Upper lobe of right lung (tissue), 1 donor: ENCODE measurements around the gene NDUFAF5. TPM values are rescaled to one million over a fixed set of nuclear protein-coding genes. Genes with fewer than 3 reads are reported as not detected.

Experiments
- ATAC-seq: fragments of 200-7000 bp; cut with Tn5 transposase; one replicate; pipeline ENCODE4 v1.9.1; 2020; ENCODE audit warnings: mild to moderate bottlenecking, moderate library complexity
- DNase-seq: peaks from one replicate; pipeline ENCODE4 v3.0.0-alpha.2; 2020
- H3K27ac ChIP-seq: fragments of 200-600 bp; one replicate; pipeline ENCODE4 v1.8.0; 2022
- H3K27me3 ChIP-seq: fragments of 200-600 bp; one replicate; pipeline ENCODE4 v1.8.0; 2022; ENCODE audit warnings: mild to moderate bottlenecking
- H3K36me3 ChIP-seq: fragments of 200-600 bp; one replicate; pipeline ENCODE4 v1.8.0; 2022
- H3K4me1 ChIP-seq: fragments of 200-600 bp; one replicate; pipeline ENCODE4 v1.8.0; 2022
- H3K4me3 ChIP-seq: fragments of 200-600 bp; one replicate; pipeline ENCODE4 v1.8.0; 2022; ENCODE audit warnings: mild to moderate bottlenecking
- H3K9me3 ChIP-seq: fragments of 200-600 bp; one replicate; pipeline ENCODE4 v1.8.0; 2022
- CTCF ChIP-seq: fragments of 200-600 bp; IDR thresholded peaks from one replicate; pipeline ENCODE4 v1.8.0; 2022; ENCODE audit warnings: antibody characterized with exemption
- intact Hi-C: fragments of 100-400 bp; cut with DNase I; formaldehyde crosslinking; loops from one replicate; pipeline ENCODE4 v1.11.0; 2022
- total RNA-seq: library from RNA; stranded (reverse); fragmentation: NEBNext Ultra II Directional; extraction: Animal tissue kit (Norgen Biotek cat#: 25700); gene quantifications from one replicate; pipeline ENCODE4 v1.2.1, GENCODE V29; 2021
- donor health status: DM: no; HTN: yes; CAD: no; lungs with severe emphysema.

Gene NDUFAF5
- total RNA-seq, 1 donor from 2014 or later, result 20.1 TPM

GRCh38 chr20:13857304-13857703, 72.5 kb downstream of the NDUFAF5 start:
- ATAC-seq (peak; percentile 53), DNase-seq (peak; percentile 68)
- Histone ChIP-seq H3K9me3 (no peaks in the 10 kb centered on the region), H3K4me3 (no peak overlapping the region), H3K27ac (no peak overlapping the region), H3K36me3 (no peaks in the 10 kb centered on the region), H3K4me1 (no peaks in the 10 kb centered on the region), H3K27me3 (no peaks in the 10 kb centered on the region)
- intact Hi-C loops, result no loop called here
- TF ChIP-seq CTCF, result no peak

DNA sequence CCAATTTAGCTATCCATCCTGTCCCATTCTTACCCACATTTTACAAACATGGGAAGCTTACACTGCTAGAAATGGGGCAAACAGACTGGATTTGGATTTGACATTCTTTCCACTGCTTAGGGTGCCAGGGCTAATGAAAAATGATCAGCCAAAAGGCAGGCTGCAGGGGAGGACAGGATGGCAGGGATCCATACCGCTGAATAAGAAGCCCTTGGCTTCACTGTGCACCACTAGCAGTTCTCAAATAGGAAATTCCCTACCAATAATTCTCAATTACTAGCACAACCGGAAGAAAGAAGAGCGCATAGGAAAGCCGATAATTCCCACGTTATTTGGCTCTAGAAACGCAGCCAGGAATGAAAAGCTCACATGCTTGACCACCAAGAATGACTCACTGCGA, 73.1 kb downstream of the NDUFAF5 start:
- H3K9me3 ChIP-seq, result no peaks in the 10 kb centered on the region
- no peak overlapping the region for H3K27ac ChIP-seq
- no peaks in the 10 kb centered on the region for H3K27me3 ChIP-seq
- TF ChIP-seq CTCF, result no peak
- no peak for DNase-seq
- H3K36me3 ChIP-seq, result no peaks in the 10 kb centered on the region
- H3K4me1 ChIP-seq, result no peaks in the 10 kb centered on the region
- ATAC-seq, result no peak
- no peak overlapping the region for H3K4me3 ChIP-seq
- intact Hi-C loops, result no loop called here

DNA sequence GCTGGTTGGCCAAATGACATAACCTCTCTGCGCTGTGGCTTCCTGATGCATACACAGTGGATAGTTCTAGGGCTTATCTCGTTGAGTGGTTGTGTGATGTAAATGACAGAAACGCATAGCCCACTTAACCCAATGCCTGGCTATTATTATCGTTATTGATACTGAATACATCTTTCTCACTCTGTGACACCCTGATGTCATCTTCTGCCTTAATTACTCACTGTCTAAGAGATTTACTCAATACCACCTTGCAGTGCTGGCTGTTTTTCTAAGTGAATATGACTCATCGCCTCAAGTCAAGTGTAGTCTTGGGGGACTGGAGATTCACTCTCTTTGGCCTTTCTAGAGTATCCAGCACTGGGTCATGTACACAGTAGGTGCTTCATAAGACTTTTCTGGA, 73.6 kb downstream of the NDUFAF5 start:
- Histone ChIP-seq H3K36me3 (no peaks in the 10 kb centered on the region), H3K27ac (no peak overlapping the region), H3K4me3 (no peak overlapping the region), H3K27me3 (no peaks in the 10 kb centered on the region), H3K9me3 (no peaks in the 10 kb centered on the region), H3K4me1 (no peaks in the 10 kb centered on the region)
- DNase-seq (no peak), ATAC-seq (no peak)
- intact Hi-C loops, result no loop called here
- no peak for TF ChIP-seq CTCF

DNA sequence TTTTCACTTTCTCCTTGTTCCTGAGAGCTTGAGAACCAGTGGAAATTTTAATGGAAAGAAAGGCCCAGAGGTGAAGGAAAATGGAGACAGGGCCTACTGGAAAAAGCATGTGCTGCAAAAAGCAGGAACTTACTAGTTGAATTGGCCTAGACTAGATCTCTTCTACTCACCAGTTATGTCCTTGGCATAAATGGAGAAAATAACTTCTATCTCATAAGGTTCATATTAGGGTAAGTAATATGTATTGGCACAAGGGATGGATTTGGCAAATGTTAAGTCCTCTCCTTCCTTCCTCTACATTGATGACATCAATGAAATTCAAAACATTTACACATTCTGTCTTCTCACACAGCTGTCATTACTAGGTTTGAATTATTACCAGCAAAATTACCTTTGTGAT, 74.0 kb downstream of the NDUFAF5 start:
- DNase-seq (no peak), ATAC-seq (no peak)
- Histone ChIP-seq H3K4me3 (no peak overlapping the region), H3K27ac (no peak overlapping the region), H3K27me3 (no peaks in the 10 kb centered on the region), H3K4me1 (no peaks in the 10 kb centered on the region), H3K9me3 (no peaks in the 10 kb centered on the region), H3K36me3 (no peaks in the 10 kb centered on the region)
- intact Hi-C loops, result no loop called here
- TF ChIP-seq CTCF, result no peak

- intact Hi-C loops, result no loop called here
- TF ChIP-seq CTCF, result no peak
- Histone ChIP-seq H3K27me3 (no peaks in the 10 kb centered on the region), H3K9me3 (no peaks in the 10 kb centered on the region), H3K36me3 (no peaks in the 10 kb centered on the region), H3K4me1 (no peaks in the 10 kb centered on the region), H3K4me3 (no peak overlapping the region), H3K27ac (no peak overlapping the region)
- no peak for ATAC-seq
- DNase-seq, result no peak
These were observed 77.4 kb downstream of the NDUFAF5 start for GRCh38 chr20:13862245-13862644.

GRCh38 chr20:13863244-13863643, 78.4 kb downstream of the NDUFAF5 start:
- Histone ChIP-seq H3K4me3 (no peak overlapping the region), H3K9me3 (no peaks in the 10 kb centered on the region), H3K27ac (no peak overlapping the region), H3K27me3 (no peaks in the 10 kb centered on the region), H3K36me3 (no peaks in the 10 kb centered on the region), H3K4me1 (no peaks in the 10 kb centered on the region)
- intact Hi-C loops, result no loop called here
- DNase-seq (no peak), ATAC-seq (no peak)
- TF ChIP-seq CTCF, result no peak
